ENCODE results near the gene VAMP1. TPM values are rescaled to one million over a fixed set of nuclear protein-coding genes. Genes with fewer than 3 reads are reported as not detected.

VAMP1 gene
- total and polyA plus RNA-seq, 2 donors (not counting 3 experiments of a cell fraction or from before 2014, with no cell fraction given) = 7.0 to 9.0 TPM

GRCh38 chr12:6489449-6489848 lies 19.0 kb upstream of the VAMP1 start:
- TF ChIP-seq POLR2A (IDR thresholded peaks at IDR 0.05; ENCODE audit: low read depth, low read length) (no peak), JUN (IDR thresholded peaks at IDR 0.05; ENCODE audit: borderline replicate concordance, insufficient read depth, insufficient read length, low read depth) (no peak), MYC (IDR thresholded peaks at IDR 0.05; ENCODE audit: low read depth, low read length) (no peak), CTCF (IDR thresholded peaks at IDR 0.05; ENCODE audit: extremely low read depth in 1 of 2, insufficient read depth in 1 of 2, low read depth in 1 of 2, low read length in 2 of 2) (no peak), MAX (IDR thresholded peaks at IDR 0.05; ENCODE audit: insufficient read depth, insufficient read length) (no peak), POLR2AphosphoS5 (IDR thresholded peaks at IDR 0.05; ENCODE audit: insufficient read depth, low read depth, low read length) (no peak), FOS (IDR thresholded peaks at IDR 0.05; ENCODE audit: borderline replicate concordance, insufficient read depth, low read length) (no peak), EZH2 (IDR thresholded peaks at IDR 0.05; ENCODE audit: borderline replicate concordance, low read depth, low read length, severe bottlenecking) (no peak), GATA2 (IDR thresholded peaks at IDR 0.05; ENCODE audit: insufficient read depth, insufficient read length, low read depth, low read length) (no peak)
- Histone ChIP-seq H3K9me1 (replicated peaks; ENCODE audit: control insufficient read depth, extremely low read depth, insufficient read depth, low read length) (no peaks in the 10 kb centered on the region), H2AFZ (ENCODE audit: low read depth, low read length) (no peak overlapping the region), H3K27me3 (ENCODE audit: control insufficient read depth in 2 of 2, insufficient read depth in 2 of 2, low read length in 2 of 2) (no peaks in the 10 kb centered on the region), H4K20me1 (replicated peaks; ENCODE audit: control insufficient read depth, extremely low read depth, insufficient read depth, low read length) (no peaks in the 10 kb centered on the region), H3K9me3 (replicated peaks; ENCODE audit: control insufficient read depth, insufficient read depth, low read length) (no peaks in the 10 kb centered on the region), H3K27ac (ENCODE audit: insufficient read depth, low read depth, low read length) (no peak overlapping the region), H3K4me3 (replicated peaks in 1 of 3; ENCODE audit: insufficient read depth in 1 of 3, low read depth in 1 of 3, low read length in 3 of 3) (no peak overlapping the region), H3K4me1 (ENCODE audit: control insufficient read depth, extremely low read depth, insufficient read depth, low read length) (peaks cover 8% of the 10 kb centered on the region), H3K9ac (replicated peaks; ENCODE audit: extremely low read depth, insufficient read depth, low read length) (no peak overlapping the region), H3K79me2 (ENCODE audit: control insufficient read depth, insufficient read depth, low read length) (peaks cover 9% of the 10 kb centered on the region), H3K36me3 (ENCODE audit: control insufficient read depth in 2 of 2, extremely low read depth in 1 of 2, insufficient read depth in 2 of 2, low read length in 2 of 2) (peaks cover 0 to 3% of the 10 kb centered on the region in 2 experiments), H3K4me2 (ENCODE audit: insufficient read depth, low read length) (no peak overlapping the region)
- ChIA-PET CTCF (interaction anchor here (1.6 kb wide), 1 partner anchor 23 kb away, joined by 4 read pairs; no protein-coding TSS in a partner anchor), POLR2A (interaction anchor here (0.7 kb wide), 1 partner anchor 159 kb away, joined by 6 read pairs; no protein-coding TSS in a partner anchor)
- DNase-seq (ENCODE audit: low read depth, low spot score) (no peak), FAIRE-seq (no peak)
- dilution Hi-C loops (cut with MboI; ENCODE audit: extremely low pct_ligation_motif_present, low sequenced_read_pairs) (no loop called here), intact Hi-C loops (cut with micrococcal nuclease) (no loop called here)
- BruUV-seq (replicated peaks) = no TSS peak

Data from endothelial cell of umbilical vein (primary cell).